ENCODE results near the gene RNF41.

- TF ChIP-seq REPIN1 (CRISPR knock-in tag; IDR thresholded peaks at IDR 0.05; ENCODE audit: borderline replicate concordance, low read depth) (no peak), CEBPB (IDR thresholded peaks at IDR 0.05; ENCODE audit: borderline replicate concordance, low read depth, low read length) (no peak), ARHGAP35 (CRISPR knock-in tag; IDR thresholded peaks at IDR 0.05; ENCODE audit: borderline replicate concordance) (no peak), ISL2 (CRISPR knock-in tag; IDR thresholded peaks at IDR 0.05) (no peak), JUND (CRISPR knock-in tag; IDR thresholded peaks at IDR 0.05) (no peak), CTCF (CRISPR knock-in tag; IDR thresholded peaks at IDR 0.05) (no peak), POLR2A (IDR thresholded peaks at IDR 0.05; ENCODE audit: insufficient read depth in 1 of 2, low read depth in 2 of 2, low read length in 2 of 2) (no peak), ETV5 (CRISPR knock-in tag; IDR thresholded peaks at IDR 0.05; ENCODE audit: borderline replicate concordance) (no peak)
- TF ChIP-seq, protein P1, sequence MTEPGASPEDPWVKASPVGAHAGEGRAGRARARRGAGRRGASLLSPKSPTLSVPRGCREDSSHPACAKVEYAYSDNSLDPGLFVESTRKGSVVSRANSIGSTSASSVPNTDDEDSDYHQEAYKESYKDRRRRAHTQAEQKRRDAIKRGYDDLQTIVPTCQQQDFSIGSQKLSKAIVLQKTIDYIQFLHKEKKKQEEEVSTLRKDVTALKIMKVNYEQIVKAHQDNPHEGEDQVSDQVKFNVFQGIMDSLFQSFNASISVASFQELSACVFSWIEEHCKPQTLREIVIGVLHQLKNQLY (CRISPR knock-in tag; IDR thresholded peaks at IDR 0.05) = no peak
These were observed 7.8 kb downstream of the RNF41 start for GRCh38 chr12:56213878-56214277.

All from HepG2 (cell line).